Mucosa of gallbladder (tissue), 1 donor: Measurements from ENCODE around the gene AHSG. TPM values are rescaled to one million over a fixed set of nuclear protein-coding genes. Genes with fewer than 3 reads are reported as not detected.

ENCODE experiments used
- total RNA-seq: library from RNA; stranded (reverse); gene quantifications from one replicate; pipeline ENCODE4 v1.2.1, GENCODE V29; 2021
- donor health status: DM: no; HTN: no; CAD: no.

AHSG gene
- total RNA-seq, 1 donor from 2014 or later: 2.2 TPM

Other genes starting within 250 kb of the AHSG start
- gene CRYGS, start 68.7 kb upstream of the AHSG start, total RNA-seq: 2.7 TPM
- gene TBCCD1, start 45.7 kb upstream of the AHSG start, total RNA-seq: 11.0 TPM
- 48.1 TPM for gene DNAJB11, start 42.3 kb upstream of the AHSG start, total RNA-seq
- gene FETUB, start 27.3 kb downstream of the AHSG start, total RNA-seq: not detected
- 0.49 TPM for gene HRG, start 53.0 kb downstream of the AHSG start, total RNA-seq
- 0.43 TPM for gene KNG1, start 104.3 kb downstream of the AHSG start, total RNA-seq
- gene EIF4A2, start 170.5 kb downstream of the AHSG start, total RNA-seq: 535 TPM
- gene RFC4, start 193.4 kb downstream of the AHSG start, total RNA-seq: 9.4 TPM
- 0.26 TPM for gene ADIPOQ, start 229.7 kb downstream of the AHSG start, total RNA-seq